Activated T-cell treated with anti-CD3 and anti-CD28 coated beads, Interleukin-2, amount 50 U/mL, for 24 hours (primary cell): ENCODE data around the gene ELL.

ENCODE experiments used
- DNase-seq: peaks from one replicate; pipeline ENCODE4 v3.0.0-alpha.2; 2020
- H3K27ac Mint-ChIP-seq: 2 replicates; pipeline ENCODE4 v1.8.0; 2020; ENCODE audit warnings: mild to moderate bottlenecking, mixed read lengths
- H3K27me3 Mint-ChIP-seq: 2 replicates; pipeline ENCODE4 v1.8.0; 2020; ENCODE audit warnings: mixed read lengths
- H3K36me3 Mint-ChIP-seq: 2 replicates; pipeline ENCODE4 v1.8.0; 2020; ENCODE audit warnings: low read depth, mixed read lengths
- H3K4me1 Mint-ChIP-seq: 2 replicates; pipeline ENCODE4 v1.8.0; 2020; ENCODE audit warnings: low read depth, mixed read lengths
- H3K4me3 Mint-ChIP-seq: 2 replicates; pipeline ENCODE4 v1.8.0; 2020; ENCODE audit warnings: mild to moderate bottlenecking, moderate library complexity, mixed read lengths
- H3K9me3 Mint-ChIP-seq: 2 replicates; pipeline ENCODE4 v1.8.0; 2020; ENCODE audit warnings: mixed read lengths

Gene ELL

DNA sequence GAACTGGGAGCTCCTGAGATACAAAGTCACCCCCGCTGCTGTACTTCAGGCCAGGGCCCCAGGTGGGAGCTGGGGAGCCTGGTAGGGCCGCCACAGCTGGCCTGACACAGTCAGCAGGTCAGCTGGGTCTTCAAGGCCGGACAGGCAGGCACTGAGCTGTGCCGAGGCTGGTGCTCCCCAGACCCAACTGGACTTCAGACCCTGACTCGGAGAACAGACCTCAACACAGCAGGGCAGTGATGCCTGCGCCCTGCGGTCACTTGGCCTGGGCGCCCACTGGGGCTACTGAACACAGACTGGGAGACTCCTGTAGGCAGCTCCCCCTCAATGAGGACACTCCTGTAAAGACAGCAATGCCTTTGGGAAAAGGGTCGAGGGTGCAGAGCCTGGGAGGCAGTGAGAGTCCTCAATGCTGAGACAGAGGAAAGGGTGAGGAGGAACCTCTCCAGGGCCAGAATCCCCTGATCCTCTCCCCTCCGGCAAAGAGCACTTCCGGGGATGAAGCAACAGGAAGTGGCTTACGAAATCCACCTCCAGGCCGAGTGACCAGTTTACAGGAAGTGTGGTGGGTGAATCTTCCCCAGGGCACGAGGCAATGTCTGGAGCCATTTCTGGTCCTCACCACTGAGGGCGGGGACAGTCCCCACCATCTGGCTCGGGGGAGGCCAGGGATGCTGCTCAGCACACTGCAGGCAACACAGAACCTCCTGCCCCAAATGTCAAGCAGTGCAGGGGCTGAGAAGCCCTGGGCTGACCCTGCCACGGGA, 43.1 kb downstream of the ELL start:
- Mint-ChIP-seq H3K27ac (peak overlapping the region; percentile 95), H3K36me3 (peaks cover 6% of the 10 kb centered on the region), H3K27me3 (no peaks in the 10 kb centered on the region), H3K4me1 (peaks cover 94% of the 10 kb centered on the region), H3K9me3 (no peaks in the 10 kb centered on the region), H3K4me3 (peak overlapping the region; percentile 68)
- peak; percentile 71 for DNase-seq

DNA sequence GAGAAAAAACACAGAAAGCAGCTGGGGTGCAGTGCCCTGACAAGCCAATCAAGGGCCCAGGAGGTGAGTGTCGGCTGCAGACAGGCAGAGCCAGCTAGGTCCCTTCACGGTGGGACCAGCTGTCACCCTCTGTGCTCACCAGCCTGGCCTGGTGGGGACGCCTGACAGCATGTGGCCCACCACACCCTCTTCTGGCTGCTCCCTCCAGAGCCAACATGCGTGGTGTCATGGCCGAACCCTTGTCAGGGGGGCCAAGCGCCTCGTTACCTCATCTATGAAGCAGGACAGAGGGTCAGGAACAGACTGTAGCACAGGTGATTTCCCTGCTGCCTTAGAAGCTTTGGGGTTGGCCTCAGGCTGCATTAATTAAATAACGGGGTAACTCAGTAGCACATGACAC, 43.9 kb downstream of the ELL start:
- Mint-ChIP-seq H3K4me3 (no peak overlapping the region), H3K27ac (peak overlapping the region; percentile 95), H3K36me3 (peaks cover 6% of the 10 kb centered on the region), H3K4me1 (peaks cover 87% of the 10 kb centered on the region), H3K9me3 (no peaks in the 10 kb centered on the region), H3K27me3 (no peaks in the 10 kb centered on the region)
- DNase-seq = no peak

DNA sequence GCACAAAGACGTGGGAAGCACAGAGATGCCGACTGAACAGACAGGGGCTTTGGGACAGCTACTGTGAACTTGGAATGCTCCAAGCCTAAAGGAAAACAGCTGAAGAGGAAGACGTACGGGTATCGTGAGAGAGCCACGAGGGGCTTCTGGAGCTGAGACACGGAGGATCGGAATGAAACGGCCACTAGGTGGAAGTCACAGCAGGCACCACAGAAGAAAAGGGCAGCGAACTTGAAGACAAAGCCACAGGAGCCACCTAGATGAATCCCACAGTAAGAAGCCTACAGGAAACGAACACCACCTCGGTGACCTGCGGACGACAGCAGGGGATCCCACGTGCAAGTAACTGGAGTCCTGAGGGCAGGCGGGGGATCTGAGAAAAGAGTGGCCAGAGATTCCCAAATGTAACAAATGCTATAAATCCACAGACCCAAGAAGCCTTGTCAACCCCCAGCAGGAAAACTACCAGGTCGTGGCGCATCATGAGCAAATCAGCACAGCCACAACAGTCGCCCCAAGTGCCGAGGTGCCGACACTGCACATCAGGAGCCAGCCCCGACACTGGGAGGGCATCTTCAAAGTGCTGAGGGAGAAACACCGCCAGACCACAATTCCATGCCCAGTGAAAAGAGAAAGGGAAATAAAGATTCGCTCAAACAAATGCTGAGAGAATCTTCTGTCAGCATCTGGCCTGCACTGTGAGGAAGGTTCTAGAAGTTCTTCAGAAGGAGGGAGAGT, 44.7 kb downstream of the ELL start:
- H3K9me3 Mint-ChIP-seq = no peaks in the 10 kb centered on the region
- H3K4me1 Mint-ChIP-seq = peaks cover 82% of the 10 kb centered on the region
- no peak overlapping the region for H3K4me3 Mint-ChIP-seq
- no peak for DNase-seq
- H3K36me3 Mint-ChIP-seq = peaks cover 11% of the 10 kb centered on the region
- no peaks in the 10 kb centered on the region for H3K27me3 Mint-ChIP-seq
- H3K27ac Mint-ChIP-seq = peak overlapping the region; percentile 95

DNA sequence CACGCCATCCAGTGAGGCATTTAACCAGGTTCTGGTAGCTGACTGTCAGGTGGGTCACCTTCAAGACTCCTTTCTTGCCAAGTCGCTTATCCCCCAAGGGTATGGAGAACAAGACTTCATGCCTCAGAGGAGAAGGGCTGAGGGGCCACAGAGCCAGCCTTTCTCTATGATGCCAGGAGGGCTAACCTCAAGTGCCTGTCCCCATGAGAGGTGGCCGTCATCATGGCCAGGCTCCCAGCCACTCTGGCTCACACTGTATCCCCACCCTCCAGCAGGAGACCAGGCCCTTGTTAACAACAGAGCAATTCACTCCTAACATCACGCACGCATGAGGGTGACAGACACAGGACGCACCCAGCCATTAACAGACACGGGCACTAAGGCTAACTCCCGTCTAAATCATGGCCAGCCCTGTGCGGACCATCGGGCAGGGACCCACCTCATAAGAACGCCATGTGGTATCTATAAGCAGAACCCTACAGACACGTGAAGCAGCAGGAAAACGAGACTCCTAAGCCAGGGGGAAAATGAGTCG, 45.3 kb downstream of the ELL start:
- Mint-ChIP-seq H3K27ac (peak overlapping the region; percentile 95), H3K9me3 (no peaks in the 10 kb centered on the region), H3K27me3 (no peaks in the 10 kb centered on the region), H3K4me1 (peaks cover 76% of the 10 kb centered on the region), H3K36me3 (peaks cover 17% of the 10 kb centered on the region), H3K4me3 (no peak overlapping the region)
- DNase-seq = no peak

DNA sequence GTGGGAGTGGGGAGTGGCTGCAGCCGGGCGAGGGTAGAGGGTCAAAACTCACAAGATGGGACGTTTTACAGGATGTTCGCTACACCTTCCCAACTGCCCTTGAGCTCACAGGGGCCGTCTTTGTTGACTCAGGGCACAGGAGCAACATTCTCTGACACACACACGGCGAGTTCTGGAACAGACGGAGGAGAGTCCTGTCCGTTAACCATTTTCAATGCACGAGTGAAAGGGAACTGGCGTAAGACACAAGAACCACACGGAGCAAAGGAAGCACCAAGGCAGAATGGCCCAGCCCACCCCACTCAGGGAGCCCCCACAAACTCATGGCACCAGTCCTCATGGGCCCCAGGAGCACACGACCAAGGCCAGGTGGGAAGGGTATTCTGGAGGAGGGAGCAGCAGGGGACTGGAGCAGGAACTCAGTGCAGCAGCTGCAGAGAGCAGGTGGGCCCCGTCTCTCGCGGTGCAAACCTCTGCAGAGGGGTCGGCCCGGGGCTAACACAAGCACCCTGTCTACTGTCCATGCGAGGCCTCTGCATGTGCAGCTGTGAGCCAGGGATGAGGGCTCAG, 46.0 kb downstream of the ELL start:
- Mint-ChIP-seq H3K27ac (peak overlapping the region; percentile 78), H3K4me1 (peaks cover 68% of the 10 kb centered on the region), H3K4me3 (no peak overlapping the region), H3K27me3 (no peaks in the 10 kb centered on the region), H3K9me3 (no peaks in the 10 kb centered on the region), H3K36me3 (peaks cover 24% of the 10 kb centered on the region)
- no peak for DNase-seq

DNA sequence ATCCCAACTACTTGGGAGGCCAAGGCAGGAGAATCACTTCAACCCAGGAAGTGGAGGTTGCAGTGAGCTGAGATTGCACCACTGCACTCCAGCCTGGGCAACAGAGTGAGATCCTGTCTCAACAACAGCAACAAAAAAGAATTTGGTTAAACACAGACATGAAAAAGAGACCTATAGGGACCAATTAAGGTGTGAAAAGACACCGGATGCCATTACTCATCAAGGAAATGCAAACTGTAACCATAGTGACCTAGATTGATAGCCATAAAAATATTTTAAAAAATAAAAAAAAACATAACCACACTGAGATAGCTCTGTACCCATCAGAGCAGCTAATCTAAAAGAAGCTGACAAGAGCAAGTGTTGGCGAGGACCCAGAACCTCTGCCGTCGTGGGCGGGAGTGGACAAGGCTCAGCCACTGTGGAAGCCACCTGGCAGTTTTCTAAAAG, 46.8 kb downstream of the ELL start:
- H3K9me3 Mint-ChIP-seq = no peaks in the 10 kb centered on the region
- H3K27ac Mint-ChIP-seq = peak overlapping the region; percentile 78
- no peak overlapping the region for H3K4me3 Mint-ChIP-seq
- DNase-seq = no peak
- no peaks in the 10 kb centered on the region for H3K27me3 Mint-ChIP-seq
- H3K36me3 Mint-ChIP-seq = peaks cover 32% of the 10 kb centered on the region
- peaks cover 60% of the 10 kb centered on the region for H3K4me1 Mint-ChIP-seq

DNA sequence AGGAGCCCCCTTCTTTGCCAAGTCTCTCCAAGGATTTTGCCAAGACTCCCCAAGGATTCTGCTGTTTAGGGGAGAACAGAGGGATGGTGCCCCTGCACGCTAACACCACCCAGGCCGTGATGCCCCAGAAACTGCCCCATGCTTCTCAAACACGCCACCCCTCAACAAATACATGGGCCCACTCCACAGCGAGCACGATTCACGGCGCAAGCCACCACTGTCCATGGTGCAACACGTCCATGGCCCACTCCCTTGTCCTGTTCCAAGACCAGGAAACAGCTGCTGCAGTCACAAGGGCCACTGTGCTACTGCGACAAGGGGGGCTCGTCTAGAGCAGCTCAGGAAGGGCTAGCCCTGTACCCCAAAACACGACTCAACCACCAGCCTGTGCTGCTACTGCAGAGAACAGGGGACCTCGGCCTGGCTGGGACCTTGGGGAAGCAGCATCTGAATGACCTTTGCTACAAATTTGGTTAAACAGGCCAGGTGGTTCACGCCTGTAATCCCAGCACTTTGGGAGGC, 47.4 kb downstream of the ELL start:
- Mint-ChIP-seq H3K9me3 (no peaks in the 10 kb centered on the region), H3K36me3 (peaks cover 33% of the 10 kb centered on the region), H3K27ac (peak overlapping the region; percentile 60), H3K27me3 (no peaks in the 10 kb centered on the region), H3K4me3 (no peak overlapping the region), H3K4me1 (peaks cover 56% of the 10 kb centered on the region)
- no peak for DNase-seq

DNA sequence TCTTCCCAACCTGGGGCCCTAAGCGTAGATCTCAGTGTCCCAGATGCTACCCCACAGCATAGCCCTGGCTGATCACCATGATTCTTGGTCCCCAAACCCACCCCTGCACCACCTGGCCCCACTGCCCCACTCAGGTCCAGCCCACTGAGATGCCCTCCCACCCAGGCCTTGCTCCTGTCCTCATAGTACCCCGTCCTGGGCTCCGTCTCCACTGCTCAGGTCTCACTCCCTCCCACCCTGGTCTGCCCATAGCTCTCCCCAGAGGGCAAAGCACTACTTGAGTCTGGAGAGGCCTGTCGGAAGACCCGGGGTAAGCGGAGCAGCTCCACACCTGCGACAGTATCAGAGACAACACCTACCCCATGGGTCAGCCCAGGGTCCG, 48.2 kb downstream of the ELL start:
- DNase-seq = no peak
- Mint-ChIP-seq H3K36me3 (peaks cover 35% of the 10 kb centered on the region), H3K4me1 (peaks cover 51% of the 10 kb centered on the region), H3K27ac (peak overlapping the region; percentile 60), H3K9me3 (no peaks in the 10 kb centered on the region), H3K27me3 (no peaks in the 10 kb centered on the region), H3K4me3 (no peak overlapping the region)

DNA sequence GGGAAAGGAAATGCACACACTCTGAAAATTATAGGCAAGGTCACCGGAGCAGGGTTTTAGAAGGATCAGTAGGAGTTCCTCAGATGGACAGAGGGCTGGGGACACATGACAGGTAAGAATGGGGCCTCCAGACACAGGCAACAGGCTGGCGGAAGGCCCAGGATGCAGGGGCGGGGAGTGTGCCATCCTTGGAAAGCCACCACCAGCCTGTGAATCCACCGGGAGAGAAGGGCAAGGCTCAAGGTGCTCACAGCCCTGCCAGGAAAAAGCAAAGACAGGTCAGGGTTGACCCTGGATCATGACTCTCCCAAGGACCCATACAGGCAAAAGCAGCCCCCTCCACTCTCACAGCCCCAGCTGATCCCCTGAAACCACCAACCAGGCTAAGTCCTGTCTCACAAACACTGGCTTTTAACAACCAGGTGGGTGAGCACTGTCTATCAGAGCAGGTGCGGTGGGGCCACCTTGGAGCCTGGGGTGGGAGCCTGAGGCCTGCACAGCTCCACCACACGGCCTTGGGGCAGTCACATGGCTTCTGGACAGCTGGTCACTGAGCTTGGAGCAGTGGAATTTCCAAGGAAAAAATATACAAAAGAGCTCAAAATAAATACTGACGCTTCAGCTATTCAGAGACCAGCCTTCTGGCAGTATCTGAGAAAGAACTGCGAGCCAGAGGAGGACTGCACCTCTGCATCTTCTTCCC, 48.7 kb downstream of the ELL start:
- peaks cover 35% of the 10 kb centered on the region for H3K36me3 Mint-ChIP-seq
- no peak for DNase-seq
- no peak overlapping the region for H3K4me3 Mint-ChIP-seq
- peaks cover 49% of the 10 kb centered on the region for H3K4me1 Mint-ChIP-seq
- peak overlapping the region; percentile 60 for H3K27ac Mint-ChIP-seq
- H3K27me3 Mint-ChIP-seq = no peaks in the 10 kb centered on the region
- H3K9me3 Mint-ChIP-seq = no peaks in the 10 kb centered on the region

DNA sequence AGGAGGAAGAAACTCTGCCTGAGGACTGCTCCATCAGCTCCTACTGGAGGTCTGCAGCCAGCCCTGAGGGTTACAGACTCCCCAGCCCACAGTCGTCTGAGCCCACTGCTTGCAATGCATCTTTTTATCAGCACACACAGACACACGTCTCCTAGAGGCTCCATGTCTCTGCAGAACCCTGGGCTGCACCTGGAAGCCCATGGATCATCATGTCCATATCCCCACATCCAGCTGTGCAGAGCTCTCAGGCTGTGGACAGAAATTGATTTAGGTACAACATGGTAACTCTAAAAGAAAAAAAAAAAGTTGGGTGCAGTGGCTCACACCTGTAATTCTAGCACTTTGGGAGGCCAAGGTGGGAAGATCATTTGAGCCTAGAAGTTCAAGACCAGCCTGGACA, 51.1 kb downstream of the ELL start:
- peaks cover 34% of the 10 kb centered on the region for H3K4me1 Mint-ChIP-seq
- no peak overlapping the region for H3K27ac Mint-ChIP-seq
- H3K27me3 Mint-ChIP-seq = no peaks in the 10 kb centered on the region
- H3K4me3 Mint-ChIP-seq = no peak overlapping the region
- H3K9me3 Mint-ChIP-seq = no peaks in the 10 kb centered on the region
- no peak for DNase-seq
- peaks cover 35% of the 10 kb centered on the region for H3K36me3 Mint-ChIP-seq

DNA sequence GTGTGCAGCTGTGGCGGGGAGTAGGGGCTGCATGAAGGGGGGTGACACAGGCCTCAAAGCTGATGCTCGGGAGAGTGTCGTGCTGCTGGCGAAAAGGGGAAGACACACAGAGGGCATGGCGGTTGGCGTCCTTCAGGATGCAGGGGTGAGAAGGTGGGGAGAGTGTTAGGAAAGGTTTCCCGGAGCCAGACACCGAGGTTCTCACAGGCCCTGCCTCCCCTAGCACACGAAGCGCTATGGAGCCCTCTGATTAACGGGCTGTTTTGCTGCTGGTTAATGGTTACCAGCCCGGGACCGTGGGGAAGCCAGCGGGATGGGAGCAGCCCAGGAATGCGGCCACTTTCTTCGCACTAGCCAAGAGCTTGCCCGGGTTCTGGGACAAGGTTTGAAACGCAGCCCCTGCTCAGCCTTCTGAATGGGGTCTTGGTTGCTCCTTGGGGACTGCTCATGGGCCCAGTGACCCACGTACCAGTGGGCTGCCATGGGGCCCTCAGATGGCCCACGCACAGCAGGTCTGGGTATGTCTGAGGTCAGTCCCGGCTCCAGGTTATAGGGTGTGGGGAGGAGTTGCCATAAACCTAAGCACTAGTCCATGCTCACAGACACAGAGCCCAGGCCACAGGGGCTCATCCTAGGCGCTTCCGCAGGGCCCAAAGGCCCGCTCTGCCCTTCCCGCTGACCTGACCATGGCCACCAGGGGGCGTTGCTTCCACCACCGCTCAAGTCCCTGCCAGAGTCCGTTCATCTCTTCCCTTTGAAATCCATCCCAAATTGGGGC, 52.6 kb downstream of the ELL start:
- H3K4me3 Mint-ChIP-seq = no peak overlapping the region
- H3K27ac Mint-ChIP-seq = peak overlapping the region; percentile 63
- H3K4me1 Mint-ChIP-seq = peaks cover 20% of the 10 kb centered on the region
- peak; percentile 76 for DNase-seq
- no peaks in the 10 kb centered on the region for H3K9me3 Mint-ChIP-seq
- no peaks in the 10 kb centered on the region for H3K27me3 Mint-ChIP-seq
- peaks cover 46% of the 10 kb centered on the region for H3K36me3 Mint-ChIP-seq

DNA sequence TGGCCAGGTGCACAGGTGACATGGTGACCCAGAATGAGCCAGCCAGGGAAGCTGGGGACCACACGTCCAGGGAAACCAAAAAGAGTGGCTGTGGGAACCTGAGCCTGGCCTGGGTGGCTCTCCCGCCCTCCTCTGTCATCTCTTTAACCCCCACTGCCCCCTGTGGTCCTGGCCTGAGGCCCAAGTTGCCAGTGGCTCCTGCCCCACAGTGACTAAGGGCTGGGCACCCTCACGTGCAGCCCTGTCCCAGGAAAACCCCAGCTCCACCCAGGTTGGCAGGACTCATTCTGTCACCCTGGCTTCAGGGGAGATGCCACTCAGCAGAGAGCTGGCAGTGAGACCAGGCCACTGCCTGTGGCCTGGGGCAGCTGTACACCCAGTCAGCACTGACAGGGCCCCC, 53.4 kb downstream of the ELL start:
- Mint-ChIP-seq H3K27me3 (no peaks in the 10 kb centered on the region), H3K36me3 (peaks cover 51% of the 10 kb centered on the region), H3K9me3 (no peaks in the 10 kb centered on the region), H3K4me3 (no peak overlapping the region), H3K4me1 (peaks cover 16% of the 10 kb centered on the region), H3K27ac (peak overlapping the region; percentile 86)
- DNase-seq = no peak

DNA sequence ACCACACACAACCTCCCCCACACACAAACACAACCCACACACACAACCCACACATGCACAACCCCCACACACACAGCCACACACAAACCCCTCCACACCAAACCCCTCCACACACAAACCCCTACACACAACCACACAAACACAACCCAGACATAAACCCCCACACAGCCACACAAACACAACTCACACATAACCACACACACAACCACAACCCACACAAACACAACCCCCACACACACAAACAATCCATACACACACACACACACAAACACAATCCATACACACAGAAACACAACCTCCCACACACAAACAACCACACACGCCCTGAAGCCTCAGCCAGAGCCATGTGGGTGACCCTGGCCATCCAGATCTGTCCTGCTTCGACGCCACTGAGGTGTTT, 53.9 kb downstream of the ELL start:
- no peak overlapping the region for H3K4me3 Mint-ChIP-seq
- H3K27me3 Mint-ChIP-seq = no peaks in the 10 kb centered on the region
- peak overlapping the region; percentile 86 for H3K27ac Mint-ChIP-seq
- H3K9me3 Mint-ChIP-seq = no peaks in the 10 kb centered on the region
- no peak for DNase-seq
- H3K4me1 Mint-ChIP-seq = peaks cover 16% of the 10 kb centered on the region
- H3K36me3 Mint-ChIP-seq = peaks cover 51% of the 10 kb centered on the region
